AG10803 (cell line): ENCODE measurements around the gene MRI1.
"Not testable (repeated sequence)": the region's sequence is repeated elsewhere in the genome, so short reads cannot be mapped to it uniquely, and the experiment has no call there.

Experiments
- DNase-seq: peaks from one replicate; pipeline ENCODE4 v3.0.0; 2010; ENCODE audit warnings: low read depth
- H3K4me3 ChIP-seq: 2 replicates; pipeline ENCODE4 v1.5.1; 2011; ENCODE audit warnings: mild to moderate bottlenecking, low read length, control low read depth
- CTCF ChIP-seq: conservative IDR thresholded peaks from 2 replicates; pipeline ENCODE4 v1.5.1; 2011; ENCODE audit warnings: mild to moderate bottlenecking, low read length, control low read depth, inconsistent platforms

MRI1 gene

GRCh38 chr19:13768510-13768909 is 4.2 kb downstream of the MRI1 start:
- DNase-seq: no peak
- H3K4me3 ChIP-seq: no peak overlapping the region
- TF ChIP-seq CTCF: no peak

- no peak for DNase-seq
- no peak overlapping the region for H3K4me3 ChIP-seq
- TF ChIP-seq CTCF: no peak
These were observed 5.8 kb downstream of the MRI1 start for GRCh38 chr19:13770013-13770635.

- peak within 1 kb of the TSS; percentile 93 for H3K4me3 ChIP-seq
These were observed 10.2 kb downstream of the MRI1 start, which contains the start of gene C19orf53 for GRCh38 chr19:13774217-13775191. Gene C19orf53 (plus strand): TSS chr19:13774456. CDS start chr19:13774478, 22 bp downstream.

GRCh38 chr19:13778398-13778797 is 14.1 kb downstream of the MRI1 start:
- TF ChIP-seq CTCF: no peak
- no peak overlapping the region for H3K4me3 ChIP-seq
- DNase-seq: no peak

More at GRCh38 chr19:13774217-13775191, 10.2 kb downstream of the MRI1 start, which contains the start of gene C19orf53:
- no peak; the same call in 1 of the 2 replicates for TF ChIP-seq CTCF
- peak; percentile 89 for DNase-seq

- no peak for DNase-seq
- no peak for TF ChIP-seq CTCF
- no peak overlapping the region for H3K4me3 ChIP-seq
These were observed 14.5 kb downstream of the MRI1 start for GRCh38 chr19:13778847-13779246.

GRCh38 chr19:13779794-13780193 is 15.5 kb downstream of the MRI1 start:
- not testable (repeated sequence) for DNase-seq

GRCh38 chr19:13781547-13781946 is 17.2 kb downstream of the MRI1 start:
- no peak for TF ChIP-seq CTCF
- no peak overlapping the region for H3K4me3 ChIP-seq
- peak; percentile 89 for DNase-seq

More at GRCh38 chr19:13779794-13780193, 15.5 kb downstream of the MRI1 start:
- H3K4me3 ChIP-seq: not testable (repeated sequence)
